BE2C (cell line): Measurements from ENCODE around the gene OR52R1.

Experiments used
- DNase-seq: peaks from one replicate; pipeline ENCODE4 v3.0.0-alpha.2; 2020
- H3K27me3 ChIP-seq: fragments of 250-450 bp; sonication (Bioruptor Pico); 2 replicates; pipeline ENCODE4 v1.5.1; 2020; ENCODE audit warnings: mild to moderate bottlenecking
- H3K36me3 ChIP-seq: fragments of 250-450 bp; sonication (Bioruptor Pico); 2 replicates; pipeline ENCODE4 v1.5.1; 2020; ENCODE audit warnings: mild to moderate bottlenecking
- H3K4me1 ChIP-seq: fragments of 250-450 bp; sonication (Bioruptor Pico); 2 replicates; pipeline ENCODE4 v1.5.1; 2020
- H3K4me3 ChIP-seq: 2 replicates; pipeline ENCODE4 v1.5.1; 2011; ENCODE audit warnings: low read depth, low read length
- H3K9me3 ChIP-seq: fragments of 250-450 bp; sonication (Bioruptor Pico); 2 replicates; pipeline ENCODE4 v1.5.1; 2020
- CTCF ChIP-seq: IDR thresholded peaks from 2 replicates; pipeline ENCODE4 v1.5.1; 2012; ENCODE audit warnings: mild to moderate bottlenecking, low read depth, low read length

OR52R1 gene

GRCh38 chr11:4763096-4763495 is 41.1 kb downstream of the OR52R1 start:
- Histone ChIP-seq H3K4me3 (no peak overlapping the region), H3K27me3 (no peaks in the 10 kb centered on the region), H3K9me3 (no peaks in the 10 kb centered on the region), H3K36me3 (no peaks in the 10 kb centered on the region), H3K4me1 (no peaks in the 10 kb centered on the region)
- no peak for TF ChIP-seq CTCF
- no peak for DNase-seq
